HL-60/S4 treated with phorbol 12-myristate 13-acetate at 8.2 ng/mL for 4 days and 3 days (cell line): ENCODE results near the gene ZNF512.
"Not testable (repeated sequence)": the region's sequence is repeated elsewhere in the genome, so short reads cannot be mapped to it uniquely, and the experiment has no call there.

ENCODE experiments used
- in situ Hi-C: fragments of 300-500 bp; cut with MboI; formaldehyde crosslinking; loops from 2 replicates; pipeline ENCODE4 v1.15.0; 2022; ENCODE audit warnings: low sequenced_read_pairs

ZNF512 gene, protein sequence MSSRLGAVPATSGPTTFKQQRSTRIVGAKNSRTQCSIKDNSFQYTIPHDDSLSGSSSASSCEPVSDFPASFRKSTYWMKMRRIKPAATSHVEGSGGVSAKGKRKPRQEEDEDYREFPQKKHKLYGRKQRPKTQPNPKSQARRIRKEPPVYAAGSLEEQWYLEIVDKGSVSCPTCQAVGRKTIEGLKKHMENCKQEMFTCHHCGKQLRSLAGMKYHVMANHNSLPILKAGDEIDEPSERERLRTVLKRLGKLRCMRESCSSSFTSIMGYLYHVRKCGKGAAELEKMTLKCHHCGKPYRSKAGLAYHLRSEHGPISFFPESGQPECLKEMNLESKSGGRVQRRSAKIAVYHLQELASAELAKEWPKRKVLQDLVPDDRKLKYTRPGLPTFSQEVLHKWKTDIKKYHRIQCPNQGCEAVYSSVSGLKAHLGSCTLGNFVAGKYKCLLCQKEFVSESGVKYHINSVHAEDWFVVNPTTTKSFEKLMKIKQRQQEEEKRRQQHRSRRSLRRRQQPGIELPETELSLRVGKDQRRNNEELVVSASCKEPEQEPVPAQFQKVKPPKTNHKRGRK

DNA sequence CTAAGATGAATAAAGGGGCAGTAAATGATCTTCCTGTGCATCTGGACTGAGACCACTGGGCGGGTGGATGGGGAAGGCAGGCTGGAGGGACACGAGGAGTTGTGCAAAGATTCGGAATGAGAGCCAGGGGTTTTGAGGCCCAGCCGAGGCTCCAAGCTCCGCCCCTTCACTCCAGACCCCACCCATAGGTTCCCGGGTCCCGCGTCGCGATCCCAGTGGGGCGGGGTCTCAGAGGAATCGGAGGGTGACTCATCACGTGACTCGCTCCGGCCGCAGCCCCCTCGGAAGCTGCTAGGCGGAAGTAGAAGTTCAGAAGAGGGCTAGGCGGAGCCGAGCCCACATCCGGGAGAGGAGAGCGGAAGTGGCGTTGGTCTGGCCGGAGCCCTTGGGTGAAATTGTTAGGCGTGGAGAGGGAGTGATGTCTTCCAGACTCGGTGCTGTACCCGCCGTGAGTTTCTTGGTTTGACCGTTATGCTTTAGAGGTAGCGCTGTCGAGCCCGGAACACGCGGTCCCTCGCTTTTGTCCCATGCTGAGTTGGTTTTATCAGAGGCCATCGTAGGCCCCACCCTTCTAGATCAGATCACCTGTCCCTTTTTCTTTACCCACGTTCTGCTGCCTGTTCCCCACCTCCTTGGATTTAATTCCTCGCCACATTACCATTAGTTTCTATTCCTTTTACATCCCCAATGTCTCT lies at the start of gene ZNF512:
Gene ZNF512, plus strand, starts transcription at position 348 of the 695 bp plus-strand sequence. Its CDS starts 71 bp downstream, at position 419.
- in situ Hi-C loops: no loop called here

DNA sequence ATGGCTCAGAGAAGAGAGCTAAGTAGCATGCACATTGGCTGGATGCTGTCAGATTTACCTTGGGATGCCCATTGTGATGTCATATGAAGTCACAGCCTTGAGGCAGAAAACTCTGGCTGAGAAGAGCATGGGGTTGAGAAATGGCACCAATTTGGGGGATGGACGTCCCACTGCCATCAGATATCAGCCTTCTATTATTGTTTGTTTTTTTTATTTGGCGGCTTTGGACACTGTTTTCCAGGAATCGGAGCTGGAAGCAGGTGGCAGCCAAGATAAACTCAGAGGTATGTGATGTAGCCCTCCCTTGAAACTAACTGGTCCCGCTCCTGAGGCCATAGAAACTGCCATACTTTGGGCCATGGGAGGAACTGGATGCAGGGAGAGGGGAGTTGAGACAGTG lies 45.6 kb upstream of the ZNF512 start:
- in situ Hi-C loops: no loop called here

- in situ Hi-C loops: not testable (repeated sequence)
Measured at GRCh38 chr2:27538839-27539450, 43.9 kb upstream of the ZNF512 start.

DNA sequence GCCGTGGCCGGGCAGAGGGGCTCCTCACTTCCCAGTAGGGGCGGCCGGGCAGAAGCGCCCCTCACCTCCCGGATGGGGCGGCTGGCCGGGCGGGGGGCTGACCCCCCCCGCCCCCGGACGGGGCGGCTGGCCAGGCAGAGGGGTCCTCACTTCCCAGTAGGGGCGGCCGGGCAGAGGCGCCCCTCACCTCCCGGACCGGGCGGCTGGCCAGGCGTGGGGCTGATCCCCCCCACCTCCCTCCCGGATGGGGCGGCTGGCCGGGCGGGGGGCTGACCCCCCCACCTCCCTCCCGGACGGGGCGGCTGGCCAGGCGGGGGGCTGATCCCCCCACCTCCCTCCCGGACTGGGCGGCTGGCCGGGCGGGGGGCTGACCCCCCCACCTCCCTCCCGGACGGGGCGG lies 43.2 kb upstream of the ZNF512 start:
- in situ Hi-C loops: not testable (repeated sequence)

DNA sequence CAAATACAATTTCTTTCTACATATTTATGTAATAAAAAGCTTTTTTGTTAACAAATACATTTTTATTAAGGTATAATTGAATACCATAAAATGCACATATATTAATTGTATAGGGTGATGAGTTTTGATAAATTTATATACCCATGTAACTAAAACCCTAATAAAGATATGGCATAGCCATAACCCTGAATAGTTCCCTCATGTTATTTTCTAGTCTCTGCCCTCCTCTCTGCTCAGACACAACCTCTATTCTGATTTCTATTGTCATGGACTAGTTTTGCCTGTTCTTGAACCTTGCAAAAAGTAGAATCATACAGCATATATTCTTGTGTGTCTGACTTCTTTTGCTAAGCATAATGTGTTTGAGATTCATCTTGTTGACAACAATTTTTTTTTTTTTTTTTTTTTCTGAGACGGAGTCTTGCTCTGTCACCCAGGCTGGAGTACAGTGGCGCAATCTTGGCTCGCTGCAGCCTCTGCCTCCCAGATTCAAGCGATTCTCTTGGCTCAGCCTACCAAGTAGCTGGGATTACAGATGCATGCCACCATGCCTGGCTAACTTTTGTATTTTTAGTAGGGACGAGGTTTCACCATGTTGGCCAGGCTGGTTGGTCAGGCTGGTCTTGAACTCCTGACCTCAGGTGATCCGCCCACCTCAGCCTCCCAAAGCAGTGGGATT lies 38.6 kb upstream of the ZNF512 start:
- in situ Hi-C loops: no loop called here

DNA sequence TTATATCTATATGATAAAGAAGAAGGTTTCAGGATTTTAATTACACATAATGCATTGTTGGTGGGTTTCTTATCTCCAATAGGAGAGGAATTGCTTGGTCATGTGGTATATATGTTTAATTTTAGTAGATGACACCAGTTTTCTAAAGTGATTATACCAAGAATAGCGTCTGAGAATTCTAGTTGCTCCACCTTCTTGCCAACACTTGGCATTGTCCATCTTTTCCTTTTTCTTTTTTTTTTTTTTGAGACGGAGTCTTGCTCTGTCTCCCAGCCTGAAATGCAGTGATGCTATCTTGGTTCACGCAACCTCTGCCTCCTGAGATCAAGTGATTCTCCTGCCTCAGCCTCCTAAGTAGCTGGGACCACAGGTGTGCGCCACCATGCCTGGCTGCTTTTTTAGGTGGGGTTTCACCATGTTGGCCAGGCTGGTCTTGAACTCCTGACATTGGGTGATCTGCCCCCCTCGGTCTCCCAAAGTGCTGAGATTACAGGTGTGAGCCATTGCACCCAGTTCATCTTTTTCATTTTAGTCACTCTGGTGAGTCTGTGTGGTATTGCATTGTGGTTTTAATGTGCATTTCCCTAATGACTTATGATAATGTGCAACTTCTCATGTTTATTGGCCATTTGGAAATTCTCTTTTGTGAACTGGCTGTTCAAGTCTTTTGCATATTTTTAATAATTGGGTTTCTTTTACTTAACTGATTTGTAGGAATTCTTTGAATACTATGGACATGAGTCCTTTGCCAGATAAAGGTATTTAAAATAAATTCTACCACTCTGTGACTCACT lies 37.3 kb upstream of the ZNF512 start:
- in situ Hi-C loops: no loop called here

DNA sequence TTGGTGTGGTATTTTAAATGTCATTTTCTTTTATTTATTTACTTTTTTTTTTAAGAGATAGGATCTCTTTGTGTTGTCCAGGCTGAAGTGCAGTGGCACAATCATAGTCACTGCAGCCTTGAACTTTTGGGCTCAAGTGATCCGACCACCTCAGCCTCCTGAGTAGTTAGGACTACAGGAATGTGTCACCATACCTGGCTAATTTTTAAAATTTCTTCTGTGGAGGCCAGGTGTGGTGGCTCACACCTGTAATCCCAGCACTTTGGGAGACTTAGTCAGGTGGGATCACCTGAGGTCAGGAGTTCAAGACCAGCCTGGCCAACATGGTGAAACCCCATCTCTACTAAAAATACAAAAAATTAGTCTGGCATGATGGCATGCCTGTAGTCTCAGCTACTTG lies 33.5 kb upstream of the ZNF512 start:
- in situ Hi-C loops: no loop called here

GRCh38 chr2:27551514-27551913 lies 31.3 kb upstream of the ZNF512 start:
- in situ Hi-C loops: no loop called here

- in situ Hi-C loops: no loop called here
Measured at GRCh38 chr2:27552941-27553340, 29.9 kb upstream of the ZNF512 start.

- in situ Hi-C loops: not testable (repeated sequence)
Measured at GRCh38 chr2:27554451-27554850, 28.4 kb upstream of the ZNF512 start.

DNA sequence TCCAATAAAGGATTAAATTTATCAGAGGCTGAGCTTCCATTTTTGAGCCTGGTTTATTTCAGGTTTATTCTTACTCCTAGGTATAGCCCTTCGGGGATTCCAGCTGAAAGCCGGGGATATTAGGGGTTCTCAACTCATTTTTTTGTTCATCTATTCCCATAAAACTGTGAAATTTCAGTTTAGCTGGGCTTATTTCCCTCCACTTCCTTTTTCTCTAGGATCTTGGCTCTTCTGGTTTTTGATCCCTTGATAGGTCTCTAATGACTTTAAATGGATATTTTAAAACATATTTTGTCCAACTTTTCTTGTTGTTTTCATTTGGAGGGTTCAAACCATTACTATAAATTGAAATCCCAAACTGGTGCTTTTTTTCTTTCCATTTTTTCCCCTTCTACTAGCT lies 23.6 kb upstream of the ZNF512 start:
- in situ Hi-C loops: no loop called here

- in situ Hi-C loops: no loop called here
Measured at GRCh38 chr2:27561060-27561459, 21.8 kb upstream of the ZNF512 start.

GRCh38 chr2:27566628-27567027 lies 16.2 kb upstream of the ZNF512 start:
- in situ Hi-C loops: no loop called here

GRCh38 chr2:27569398-27569797 lies 13.4 kb upstream of the ZNF512 start:
- in situ Hi-C loops: no loop called here

DNA sequence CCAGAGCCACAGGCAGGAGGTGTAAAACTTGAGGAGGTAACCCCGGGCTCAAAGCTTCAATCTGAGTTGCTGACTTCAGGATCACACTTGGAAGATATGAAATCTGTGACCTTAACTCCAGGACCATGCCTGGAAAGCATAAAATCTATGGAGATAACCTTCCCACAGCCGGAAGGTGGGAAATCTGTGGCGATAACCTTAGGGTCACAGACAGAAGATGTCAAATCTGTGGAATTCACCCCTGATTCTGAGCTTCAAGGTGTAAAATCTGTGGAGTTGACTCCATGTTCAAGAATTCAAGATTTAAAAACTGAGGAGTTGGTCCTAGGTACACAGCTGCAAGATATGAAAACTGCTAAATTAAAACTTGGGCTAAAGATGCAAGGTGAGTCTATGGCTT lies 11.6 kb upstream of the ZNF512 start:
- in situ Hi-C loops: no loop called here

- in situ Hi-C loops: no loop called here
Measured at GRCh38 chr2:27571681-27572080, 11.2 kb upstream of the ZNF512 start.

- in situ Hi-C loops: no loop called here
Measured at GRCh38 chr2:27572439-27572838, 10.4 kb upstream of the ZNF512 start.

GRCh38 chr2:27572998-27573429 lies 9.8 kb upstream of the ZNF512 start:
- in situ Hi-C loops: no loop called here

- in situ Hi-C loops: no loop called here
Measured at GRCh38 chr2:27573452-27573851, 9.4 kb upstream of the ZNF512 start.
